GM23338 (cell line): ENCODE results near the gene PSMA3. TPM values are rescaled to one million over a fixed set of nuclear protein-coding genes. Genes with fewer than 3 reads are reported as not detected.

Experiments
- ATAC-seq: fragments of 200-7000 bp; cut with Tn5 transposase; 3 replicates; pipeline ENCODE4 v1.9.1; 2020
- DNase-seq: peaks from one replicate; pipeline ENCODE4 v3.0.0-alpha.2; 2015; ENCODE audit warnings: low spot score
- H2AFZ ChIP-seq: fragments of 200-600 bp; sonication (generic); 2 replicates; pipeline ENCODE4 v1.8.0; 2016; ENCODE audit warnings: antibody characterized with exemption, mild to moderate bottlenecking, moderate library complexity
- H3F3A ChIP-seq: fragments of 200-600 bp; sonication (generic); replicated peaks from 2 replicates; pipeline ENCODE4 v1.8.0; 2017; ENCODE audit warnings: antibody characterized with exemption, mixed run types, low read depth
- H3K27ac ChIP-seq: fragments of 200-600 bp; sonication (generic); 2 replicates; pipeline ENCODE4 v1.6.1; 2016; ENCODE audit warnings: low read depth
- H3K27me3 ChIP-seq: fragments of 200-600 bp; sonication (generic); 2 replicates; pipeline ENCODE4 v1.8.0; 2016; ENCODE audit warnings: mild to moderate bottlenecking, mixed run types, moderate library complexity; ENCODE audit not compliant: insufficient read depth
- H3K36me3 ChIP-seq: fragments of 200-600 bp; sonication (generic); 2 replicates; pipeline ENCODE4 v1.8.0; 2016; ENCODE audit warnings: mild to moderate bottlenecking; ENCODE audit not compliant: insufficient read depth
- H3K4me1 ChIP-seq: fragments of 200-600 bp; sonication (generic); 2 replicates; pipeline ENCODE4 v1.8.0; 2016; ENCODE audit warnings: mild to moderate bottlenecking, moderate library complexity; ENCODE audit not compliant: insufficient read depth
- H3K4me2 ChIP-seq: fragments of 200-600 bp; sonication (generic); 2 replicates; pipeline ENCODE4 v1.7.1; 2017; ENCODE audit warnings: mixed run types
- H3K4me3 ChIP-seq: fragments of 200-600 bp; sonication (generic); 2 replicates; pipeline ENCODE4 v1.6.1; 2016; ENCODE audit warnings: mixed run types
- H3K79me2 ChIP-seq: fragments of 200-600 bp; sonication (generic); replicated peaks from 2 replicates; pipeline ENCODE4 v1.8.0; 2017; ENCODE audit warnings: mild to moderate bottlenecking; ENCODE audit not compliant: insufficient read depth
- H3K9me2 ChIP-seq: fragments of 200-600 bp; sonication (generic); 2 replicates; pipeline ENCODE4 v1.8.0; 2017; ENCODE audit not compliant: insufficient read depth
- H4K20me1 ChIP-seq: fragments of 200-600 bp; sonication (generic); replicated peaks from 2 replicates; pipeline ENCODE4 v1.8.0; 2017; ENCODE audit warnings: mild to moderate bottlenecking; ENCODE audit not compliant: insufficient read depth
- H3K27ac Mint-ChIP-seq: 2 replicates; pipeline ENCODE4 v1.8.0; 2020; ENCODE audit warnings: inconsistent platforms, mild to moderate bottlenecking, moderate library complexity, mixed read lengths
- H3K27me3 Mint-ChIP-seq: 3 replicates; pipeline ENCODE4 v1.8.0; 2022; ENCODE audit warnings: low read depth, mild to moderate bottlenecking, moderate library complexity, mixed read lengths, inconsistent platforms; ENCODE audit not compliant: insufficient read depth, poor library complexity
- H3K36me3 Mint-ChIP-seq: 3 replicates; pipeline ENCODE4 v1.8.0; 2021; ENCODE audit warnings: low read depth, mild to moderate bottlenecking, inconsistent platforms, moderate library complexity, mixed read lengths
- H3K4me1 Mint-ChIP-seq: 3 replicates; pipeline ENCODE4 v1.8.0; 2020; ENCODE audit warnings: mild to moderate bottlenecking, inconsistent platforms, mixed read lengths
- H3K4me3 Mint-ChIP-seq: 3 replicates; pipeline ENCODE4 v1.8.0; 2021; ENCODE audit warnings: moderate library complexity, mild to moderate bottlenecking, inconsistent platforms, mixed read lengths
- H3K9me3 Mint-ChIP-seq: 3 replicates; pipeline ENCODE4 v1.8.0; 2020; ENCODE audit warnings: moderate library complexity, mild to moderate bottlenecking, inconsistent platforms, mixed read lengths
- CREB1 ChIP-seq: fragments of 250-450 bp; sonication (Bioruptor Pico); IDR thresholded peaks from 2 replicates; pipeline ENCODE4 v1.5.0; 2020; ENCODE audit warnings: low read depth, mild to moderate bottlenecking, moderate library complexity
- CTCF ChIP-seq, 2 experiments: fragments of 200-600 bp in 1 of 2; sonication (generic) in 1 of 2; conservative IDR thresholded peaks; 2 replicates each; pipeline versions ENCODE4 v1.5.1 to v1.6.1; 2016 to 2017; ENCODE audit warnings: antibody characterized with exemption in 2 of 2, low read depth in 2 of 2, mild to moderate bottlenecking in 2 of 2, moderate library complexity in 1 of 2
- ETS1 ChIP-seq: IDR thresholded peaks from 2 replicates; pipeline ENCODE4 v1.6.1; 2016; ENCODE audit warnings: antibody characterized with exemption
- EZH2 ChIP-seq: fragments of 200-600 bp; sonication (generic); IDR thresholded peaks from one replicate; pipeline ENCODE4 v1.8.0; 2017; ENCODE audit warnings: antibody characterized with exemption, mild to moderate bottlenecking, low read depth; ENCODE audit not compliant: unreplicated experiment
- EZH2phosphoT487 ChIP-seq: fragments of 200-600 bp; sonication (generic); IDR thresholded peaks from one replicate; pipeline ENCODE4 v1.8.1; 2018; ENCODE audit warnings: antibody characterized with exemption; ENCODE audit not compliant: unreplicated experiment
- JUNB ChIP-seq: IDR thresholded peaks from one replicate; pipeline ENCODE4 v1.6.1; 2016; ENCODE audit warnings: antibody characterized with exemption; ENCODE audit not compliant: unreplicated experiment
- NANOG ChIP-seq: IDR thresholded peaks from 2 replicates; pipeline ENCODE4 v1.6.1; 2016; ENCODE audit warnings: antibody characterized with exemption, borderline replicate concordance
- POLR2AphosphoS5 ChIP-seq: IDR thresholded peaks from 2 replicates; pipeline ENCODE4 v1.6.1; 2016; ENCODE audit warnings: antibody characterized with exemption, low read depth
- STAT1 ChIP-seq: IDR thresholded peaks from one replicate; pipeline ENCODE4 v1.6.1; 2016; ENCODE audit warnings: antibody characterized with exemption; ENCODE audit not compliant: unreplicated experiment
- ZNF114 ChIP-seq: fragments of 250-450 bp; sonication (Bioruptor Pico); IDR thresholded peaks from 2 replicates; pipeline ENCODE4 v1.5.0; 2020; ENCODE audit warnings: mild to moderate bottlenecking, moderate library complexity
- ZNF331 ChIP-seq: fragments of 250-450 bp; sonication (Bioruptor Pico); IDR thresholded peaks from 2 replicates; pipeline ENCODE4 v1.5.0; 2020; ENCODE audit warnings: low read depth, mild to moderate bottlenecking, moderate library complexity
- polyA plus RNA-seq: library from polyadenylated mRNA; unstranded; fragments of >200 nt; fragmentation: Nextera tagmentation; extraction: Ambion mirVana; gene quantifications from 2 replicates; pipeline ENCODE4 v1.2.1, GENCODE V29; 2016
- total RNA-seq: library from RNA; depleted of rRNA; stranded (reverse); fragments of >200 nt; shearing (Covaris generic); gene quantifications from 2 replicates; pipeline ENCODE4 v1.2.3, GENCODE V29; 2014
- TF ChIP-seq, protein P1 (sequence below): fragments of 250-450 bp; sonication (Bioruptor Pico); IDR thresholded peaks from 2 replicates; pipeline ENCODE4 v1.5.0; 2020; ENCODE audit warnings: mild to moderate bottlenecking, moderate library complexity
- TF ChIP-seq, protein P2 (sequence below): IDR thresholded peaks from one replicate; pipeline ENCODE4 v1.6.1; 2018; ENCODE audit warnings: antibody characterized with exemption; ENCODE audit not compliant: unreplicated experiment

The PSMA3 gene
- total and polyA plus RNA-seq, 2 experiments from 2014 or later: 184 to 677 TPM

- TF ChIP-seq ZNF331 (CRISPR knock-in tag): no peak
- TF ChIP-seq, protein P1, sequence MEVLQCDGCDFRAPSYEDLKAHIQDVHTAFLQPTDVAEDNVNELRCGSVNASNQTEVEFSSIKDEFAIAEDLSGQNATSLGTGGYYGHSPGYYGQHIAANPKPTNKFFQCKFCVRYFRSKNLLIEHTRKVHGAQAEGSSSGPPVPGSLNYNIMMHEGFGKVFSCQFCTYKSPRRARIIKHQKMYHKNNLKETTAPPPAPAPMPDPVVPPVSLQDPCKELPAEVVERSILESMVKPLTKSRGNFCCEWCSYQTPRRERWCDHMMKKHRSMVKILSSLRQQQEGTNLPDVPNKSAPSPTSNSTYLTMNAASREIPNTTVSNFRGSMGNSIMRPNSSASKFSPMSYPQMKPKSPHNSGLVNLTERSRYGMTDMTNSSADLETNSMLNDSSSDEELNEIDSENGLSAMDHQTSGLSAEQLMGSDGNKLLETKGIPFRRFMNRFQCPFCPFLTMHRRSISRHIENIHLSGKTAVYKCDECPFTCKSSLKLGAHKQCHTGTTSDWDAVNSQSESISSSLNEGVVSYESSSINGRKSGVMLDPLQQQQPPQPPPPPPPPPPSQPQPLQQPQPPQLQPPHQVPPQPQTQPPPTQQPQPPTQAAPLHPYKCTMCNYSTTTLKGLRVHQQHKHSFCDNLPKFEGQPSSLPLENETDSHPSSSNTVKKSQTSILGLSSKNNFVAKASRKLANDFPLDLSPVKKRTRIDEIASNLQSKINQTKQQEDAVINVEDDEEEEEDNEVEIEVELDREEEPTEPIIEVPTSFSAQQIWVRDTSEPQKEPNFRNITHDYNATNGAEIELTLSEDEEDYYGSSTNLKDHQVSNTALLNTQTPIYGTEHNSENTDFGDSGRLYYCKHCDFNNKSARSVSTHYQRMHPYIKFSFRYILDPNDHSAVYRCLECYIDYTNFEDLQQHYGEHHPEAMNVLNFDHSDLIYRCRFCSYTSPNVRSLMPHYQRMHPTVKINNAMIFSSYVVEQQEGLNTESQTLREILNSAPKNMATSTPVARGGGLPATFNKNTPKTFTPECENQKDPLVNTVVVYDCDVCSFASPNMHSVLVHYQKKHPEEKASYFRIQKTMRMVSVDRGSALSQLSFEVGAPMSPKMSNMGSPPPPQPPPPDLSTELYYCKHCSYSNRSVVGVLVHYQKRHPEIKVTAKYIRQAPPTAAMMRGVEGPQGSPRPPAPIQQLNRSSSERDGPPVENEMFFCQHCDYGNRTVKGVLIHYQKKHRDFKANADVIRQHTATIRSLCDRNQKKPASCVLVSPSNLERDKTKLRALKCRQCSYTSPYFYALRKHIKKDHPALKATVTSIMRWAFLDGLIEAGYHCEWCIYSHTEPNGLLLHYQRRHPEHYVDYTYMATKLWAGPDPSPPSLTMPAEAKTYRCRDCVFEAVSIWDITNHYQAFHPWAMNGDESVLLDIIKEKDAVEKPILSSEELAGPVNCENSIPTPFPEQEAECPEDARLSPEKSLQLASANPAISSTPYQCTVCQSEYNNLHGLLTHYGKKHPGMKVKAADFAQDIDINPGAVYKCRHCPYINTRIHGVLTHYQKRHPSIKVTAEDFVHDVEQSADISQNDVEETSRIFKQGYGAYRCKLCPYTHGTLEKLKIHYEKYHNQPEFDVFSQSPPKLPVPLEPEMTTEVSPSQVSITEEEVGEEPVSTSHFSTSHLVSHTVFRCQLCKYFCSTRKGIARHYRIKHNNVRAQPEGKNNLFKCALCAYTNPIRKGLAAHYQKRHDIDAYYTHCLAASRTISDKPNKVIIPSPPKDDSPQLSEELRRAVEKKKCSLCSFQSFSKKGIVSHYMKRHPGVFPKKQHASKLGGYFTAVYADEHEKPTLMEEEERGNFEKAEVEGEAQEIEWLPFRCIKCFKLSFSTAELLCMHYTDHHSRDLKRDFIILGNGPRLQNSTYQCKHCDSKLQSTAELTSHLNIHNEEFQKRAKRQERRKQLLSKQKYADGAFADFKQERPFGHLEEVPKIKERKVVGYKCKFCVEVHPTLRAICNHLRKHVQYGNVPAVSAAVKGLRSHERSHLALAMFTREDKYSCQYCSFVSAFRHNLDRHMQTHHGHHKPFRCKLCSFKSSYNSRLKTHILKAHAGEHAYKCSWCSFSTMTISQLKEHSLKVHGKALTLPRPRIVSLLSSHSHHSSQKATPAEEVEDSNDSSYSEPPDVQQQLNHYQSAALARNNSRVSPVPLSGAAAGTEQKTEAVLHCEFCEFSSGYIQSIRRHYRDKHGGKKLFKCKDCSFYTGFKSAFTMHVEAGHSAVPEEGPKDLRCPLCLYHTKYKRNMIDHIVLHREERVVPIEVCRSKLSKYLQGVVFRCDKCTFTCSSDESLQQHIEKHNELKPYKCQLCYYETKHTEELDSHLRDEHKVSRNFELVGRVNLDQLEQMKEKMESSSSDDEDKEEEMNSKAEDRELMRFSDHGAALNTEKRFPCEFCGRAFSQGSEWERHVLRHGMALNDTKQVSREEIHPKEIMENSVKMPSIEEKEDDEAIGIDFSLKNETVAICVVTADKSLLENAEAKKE: no peak
- no peak for TF ChIP-seq EZH2phosphoT487
Measured at GRCh38 chr14:58292187-58292586, 47.5 kb downstream of the PSMA3 start (continued).

- no peak for DNase-seq
- no peaks in the 10 kb centered on the region for H3K27me3 ChIP-seq
- 0 out of 2 replicates have a peak, but pooled peaks cover 8% of the 10 kb centered on the region for H3F3A ChIP-seq
- H3K4me3 Mint-ChIP-seq: no peak overlapping the region
- H3K27ac ChIP-seq: no peak overlapping the region
- ATAC-seq: no peak
- H3K4me2 ChIP-seq: no peak overlapping the region
- H3K36me3 ChIP-seq: peaks cover 29% of the 10 kb centered on the region; the same call in 1 of the 2 replicates
- no peaks in the 10 kb centered on the region for H3K9me3 Mint-ChIP-seq
- H2AFZ ChIP-seq: no peak overlapping the region
- H3K36me3 Mint-ChIP-seq: peaks cover 52% of the 10 kb centered on the region
- no peak overlapping the region for H3K27ac Mint-ChIP-seq
- no peaks in the 10 kb centered on the region for H3K27me3 Mint-ChIP-seq
- H3K79me2 ChIP-seq: peaks cover 84% of the 10 kb centered on the region
- H3K9me2 ChIP-seq: no peaks in the 10 kb centered on the region
- peaks cover 15% of the 10 kb centered on the region for H4K20me1 ChIP-seq
- peaks cover 8% of the 10 kb centered on the region; the same call in 1 of the 2 replicates for H3K4me1 ChIP-seq
- H3K4me3 ChIP-seq: no peak overlapping the region
- H3K4me1 Mint-ChIP-seq: peaks cover 2% of the 10 kb centered on the region; the same call in 1 of the 3 replicates
- TF ChIP-seq JUNB (no peak), ZNF114 (CRISPR knock-in tag) (no peak), EZH2phosphoT487 (no peak), NANOG (no peak), EZH2 (no peak), STAT1 (no peak), ZNF331 (CRISPR knock-in tag) (no peak), CREB1 (no peak), CTCF (conservative IDR thresholded peaks at IDR 0.05; ENCODE audit: low read depth in 2 of 2) (no peak), POLR2AphosphoS5 (no peak), ETS1 (no peak)
- TF ChIP-seq, protein P2, sequence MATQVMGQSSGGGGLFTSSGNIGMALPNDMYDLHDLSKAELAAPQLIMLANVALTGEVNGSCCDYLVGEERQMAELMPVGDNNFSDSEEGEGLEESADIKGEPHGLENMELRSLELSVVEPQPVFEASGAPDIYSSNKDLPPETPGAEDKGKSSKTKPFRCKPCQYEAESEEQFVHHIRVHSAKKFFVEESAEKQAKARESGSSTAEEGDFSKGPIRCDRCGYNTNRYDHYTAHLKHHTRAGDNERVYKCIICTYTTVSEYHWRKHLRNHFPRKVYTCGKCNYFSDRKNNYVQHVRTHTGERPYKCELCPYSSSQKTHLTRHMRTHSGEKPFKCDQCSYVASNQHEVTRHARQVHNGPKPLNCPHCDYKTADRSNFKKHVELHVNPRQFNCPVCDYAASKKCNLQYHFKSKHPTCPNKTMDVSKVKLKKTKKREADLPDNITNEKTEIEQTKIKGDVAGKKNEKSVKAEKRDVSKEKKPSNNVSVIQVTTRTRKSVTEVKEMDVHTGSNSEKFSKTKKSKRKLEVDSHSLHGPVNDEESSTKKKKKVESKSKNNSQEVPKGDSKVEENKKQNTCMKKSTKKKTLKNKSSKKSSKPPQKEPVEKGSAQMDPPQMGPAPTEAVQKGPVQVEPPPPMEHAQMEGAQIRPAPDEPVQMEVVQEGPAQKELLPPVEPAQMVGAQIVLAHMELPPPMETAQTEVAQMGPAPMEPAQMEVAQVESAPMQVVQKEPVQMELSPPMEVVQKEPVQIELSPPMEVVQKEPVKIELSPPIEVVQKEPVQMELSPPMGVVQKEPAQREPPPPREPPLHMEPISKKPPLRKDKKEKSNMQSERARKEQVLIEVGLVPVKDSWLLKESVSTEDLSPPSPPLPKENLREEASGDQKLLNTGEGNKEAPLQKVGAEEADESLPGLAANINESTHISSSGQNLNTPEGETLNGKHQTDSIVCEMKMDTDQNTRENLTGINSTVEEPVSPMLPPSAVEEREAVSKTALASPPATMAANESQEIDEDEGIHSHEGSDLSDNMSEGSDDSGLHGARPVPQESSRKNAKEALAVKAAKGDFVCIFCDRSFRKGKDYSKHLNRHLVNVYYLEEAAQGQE: no peak
Measured at GRCh38 chr14:58294201-58294600, 49.6 kb downstream of the PSMA3 start.
